Measurements from ENCODE around the gene TFCP2.

GRCh38 chr12:51217133-51217967, 44.4 kb upstream of the TFCP2 start:
- TF ChIP-seq EZH2phosphoT487 (conservative IDR thresholded peaks at IDR 0.05; ENCODE audit: low read length), result no peak
- TF ChIP-seq, protein P1, sequence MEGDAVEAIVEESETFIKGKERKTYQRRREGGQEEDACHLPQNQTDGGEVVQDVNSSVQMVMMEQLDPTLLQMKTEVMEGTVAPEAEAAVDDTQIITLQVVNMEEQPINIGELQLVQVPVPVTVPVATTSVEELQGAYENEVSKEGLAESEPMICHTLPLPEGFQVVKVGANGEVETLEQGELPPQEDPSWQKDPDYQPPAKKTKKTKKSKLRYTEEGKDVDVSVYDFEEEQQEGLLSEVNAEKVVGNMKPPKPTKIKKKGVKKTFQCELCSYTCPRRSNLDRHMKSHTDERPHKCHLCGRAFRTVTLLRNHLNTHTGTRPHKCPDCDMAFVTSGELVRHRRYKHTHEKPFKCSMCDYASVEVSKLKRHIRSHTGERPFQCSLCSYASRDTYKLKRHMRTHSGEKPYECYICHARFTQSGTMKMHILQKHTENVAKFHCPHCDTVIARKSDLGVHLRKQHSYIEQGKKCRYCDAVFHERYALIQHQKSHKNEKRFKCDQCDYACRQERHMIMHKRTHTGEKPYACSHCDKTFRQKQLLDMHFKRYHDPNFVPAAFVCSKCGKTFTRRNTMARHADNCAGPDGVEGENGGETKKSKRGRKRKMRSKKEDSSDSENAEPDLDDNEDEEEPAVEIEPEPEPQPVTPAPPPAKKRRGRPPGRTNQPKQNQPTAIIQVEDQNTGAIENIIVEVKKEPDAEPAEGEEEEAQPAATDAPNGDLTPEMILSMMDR (IDR thresholded peaks at IDR 0.05; ENCODE audit: insufficient read depth, low read length, poor library complexity, severe bottlenecking), result no peak

Measured in SU-DHL-6 (cell line).